ENCODE results near the gene TRIP13.
"Not testable (repeated sequence)": the region's sequence is repeated elsewhere in the genome, so short reads cannot be mapped to it uniquely, and the experiment has no call there.

The TRIP13 gene, protein sequence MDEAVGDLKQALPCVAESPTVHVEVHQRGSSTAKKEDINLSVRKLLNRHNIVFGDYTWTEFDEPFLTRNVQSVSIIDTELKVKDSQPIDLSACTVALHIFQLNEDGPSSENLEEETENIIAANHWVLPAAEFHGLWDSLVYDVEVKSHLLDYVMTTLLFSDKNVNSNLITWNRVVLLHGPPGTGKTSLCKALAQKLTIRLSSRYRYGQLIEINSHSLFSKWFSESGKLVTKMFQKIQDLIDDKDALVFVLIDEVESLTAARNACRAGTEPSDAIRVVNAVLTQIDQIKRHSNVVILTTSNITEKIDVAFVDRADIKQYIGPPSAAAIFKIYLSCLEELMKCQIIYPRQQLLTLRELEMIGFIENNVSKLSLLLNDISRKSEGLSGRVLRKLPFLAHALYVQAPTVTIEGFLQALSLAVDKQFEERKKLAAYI

DNA sequence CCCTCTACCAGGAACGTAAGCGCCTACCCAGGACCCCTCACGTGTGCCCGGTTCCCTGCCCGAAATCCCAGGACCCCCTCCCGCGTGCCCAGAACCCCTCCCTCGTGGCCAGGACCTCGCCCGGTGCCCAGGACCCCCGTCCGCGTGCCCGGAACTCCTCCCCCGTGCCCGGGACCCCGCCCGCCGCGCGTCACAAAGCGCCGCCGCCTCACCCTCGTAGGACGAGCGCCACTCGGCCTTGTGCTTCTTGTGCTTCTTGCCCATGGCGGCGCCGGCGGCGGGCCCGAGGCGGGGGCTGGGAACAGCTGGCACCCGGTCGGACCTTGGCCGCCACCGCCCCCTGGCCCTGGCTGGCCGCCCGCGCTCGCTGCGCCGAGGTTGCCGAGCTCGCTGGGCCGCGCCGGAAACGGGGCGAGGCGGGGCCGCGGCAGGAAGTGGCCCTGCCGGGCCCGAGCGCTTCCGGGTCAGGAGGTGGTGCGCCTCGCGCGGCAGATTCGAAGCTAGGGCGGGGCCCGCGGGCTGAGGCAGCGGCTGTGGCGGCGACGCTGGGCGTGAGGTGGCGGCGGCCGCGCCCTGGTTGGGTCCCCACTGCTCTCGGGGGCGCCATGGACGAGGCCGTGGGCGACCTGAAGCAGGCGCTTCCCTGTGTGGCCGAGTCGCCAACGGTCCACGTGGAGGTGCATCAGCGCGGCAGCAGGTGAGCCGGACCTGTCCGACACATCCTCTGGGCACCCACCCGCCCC is at the start of gene TRIP13, which contains the start of gene BRD9:
Gene TRIP13, plus strand, starts transcription at position 491 of the 743 bp plus-strand sequence. Its CDS starts 115 bp downstream, at position 606.
Gene BRD9, minus strand, starts transcription at position 408 of the 743 bp plus-strand sequence. Its CDS starts 144 bp downstream, at position 264.
- DNase-seq (ENCODE audit: insufficient read length, low spot score): peak; percentile 98
- peak; percentile 70 for FAIRE-seq

DNA sequence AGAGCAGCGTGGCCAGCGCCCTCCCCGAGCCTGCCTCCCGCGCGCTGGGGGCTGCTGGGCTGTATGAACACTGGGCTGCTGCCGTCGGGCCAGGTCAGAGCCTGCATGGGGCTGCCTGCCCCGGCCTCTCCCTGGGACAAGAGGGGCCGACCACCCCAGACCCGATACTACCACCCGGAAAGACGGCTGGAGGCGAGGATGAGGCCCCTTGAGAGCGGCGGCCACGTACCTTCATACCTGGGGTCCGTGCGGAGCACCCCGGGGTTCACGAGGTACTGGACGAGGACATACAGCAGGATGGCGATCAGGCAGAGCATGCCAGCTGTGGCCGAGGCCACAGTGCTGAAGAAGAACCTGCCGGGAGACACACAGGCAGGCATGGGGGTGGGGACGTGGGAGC is 49.3 kb upstream of the TRIP13 start:
- not testable (repeated sequence) for DNase-seq (ENCODE audit: insufficient read length, low spot score)
- peak; percentile 80 for FAIRE-seq

DNA sequence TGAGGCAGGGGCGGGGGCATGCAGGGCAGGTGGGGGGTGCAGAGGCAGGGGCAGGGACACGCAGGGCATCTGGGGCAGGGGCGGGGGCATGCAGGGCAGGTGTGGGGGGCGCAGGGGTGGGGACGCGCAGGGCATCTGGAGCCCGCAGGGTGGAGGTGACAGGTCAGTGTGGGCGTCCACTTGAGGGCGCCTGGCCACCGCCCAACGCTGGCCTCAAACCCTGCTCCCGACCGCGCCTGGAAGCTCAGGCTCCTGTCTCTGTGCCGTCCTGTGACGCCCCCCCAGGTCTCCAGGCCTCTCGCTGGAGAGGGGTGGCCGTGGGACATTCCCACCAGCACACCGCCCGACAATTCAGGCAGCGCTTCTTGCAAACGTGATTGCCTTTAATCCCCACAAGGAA is 48.8 kb upstream of the TRIP13 start:
- FAIRE-seq: peak; percentile 9
- not testable (repeated sequence) for DNase-seq (ENCODE audit: insufficient read length, low spot score)

DNA sequence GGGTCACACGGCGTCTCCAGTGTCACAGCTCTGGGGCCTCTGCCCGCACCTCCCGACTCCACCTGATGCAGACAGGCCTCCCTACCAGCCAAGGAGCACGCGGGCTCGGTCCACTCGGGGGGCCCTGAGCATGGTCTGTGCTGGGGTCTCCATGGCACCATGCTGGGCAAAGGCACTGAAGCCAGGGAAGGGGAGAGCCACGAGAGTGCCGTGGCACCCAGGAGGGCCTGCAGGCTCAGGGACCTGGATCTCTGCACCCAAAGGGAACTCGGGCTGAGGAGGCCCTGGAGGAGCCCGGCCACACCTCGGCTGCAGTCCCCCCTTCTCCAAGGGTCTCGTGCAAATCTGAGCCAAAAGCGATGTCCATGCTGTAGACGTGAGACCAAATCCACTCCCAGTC is 48.3 kb upstream of the TRIP13 start:
- DNase-seq (ENCODE audit: insufficient read length, low spot score); FAIRE-seq: not testable (repeated sequence)

DNA sequence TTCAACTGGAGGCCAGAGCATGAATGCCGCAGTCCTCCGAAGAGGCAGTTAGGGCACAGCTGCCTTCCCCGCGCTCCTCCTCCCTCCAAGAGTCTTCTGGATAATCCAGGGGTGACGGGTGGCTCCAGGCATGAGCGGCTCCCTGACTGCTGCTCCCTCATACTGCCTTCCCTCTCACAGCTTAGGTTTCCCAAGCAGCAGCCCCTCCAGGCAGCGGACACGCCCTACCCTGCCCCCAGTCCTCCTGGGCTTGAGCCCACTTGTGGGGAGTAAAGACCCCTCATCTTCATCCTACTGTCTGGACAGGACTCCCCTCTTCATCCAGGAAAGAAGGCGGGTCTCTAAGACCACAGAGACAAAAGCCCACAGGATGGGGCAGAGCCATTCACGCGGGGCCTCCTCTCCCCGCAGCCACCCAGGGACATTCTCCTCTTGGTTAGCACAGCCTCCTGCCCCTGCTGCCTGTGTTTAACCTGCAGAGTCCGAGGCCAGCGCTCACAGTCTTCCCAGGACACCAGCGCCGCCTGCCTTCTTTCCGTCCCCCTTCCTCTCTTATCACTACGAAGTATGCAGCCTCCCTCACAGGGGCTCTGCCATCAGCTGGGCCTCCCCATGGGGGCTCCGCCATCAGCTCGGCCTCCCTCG is 47.5 kb upstream of the TRIP13 start:
- DNase-seq (ENCODE audit: insufficient read length, low spot score); FAIRE-seq: not testable (repeated sequence)

DNA sequence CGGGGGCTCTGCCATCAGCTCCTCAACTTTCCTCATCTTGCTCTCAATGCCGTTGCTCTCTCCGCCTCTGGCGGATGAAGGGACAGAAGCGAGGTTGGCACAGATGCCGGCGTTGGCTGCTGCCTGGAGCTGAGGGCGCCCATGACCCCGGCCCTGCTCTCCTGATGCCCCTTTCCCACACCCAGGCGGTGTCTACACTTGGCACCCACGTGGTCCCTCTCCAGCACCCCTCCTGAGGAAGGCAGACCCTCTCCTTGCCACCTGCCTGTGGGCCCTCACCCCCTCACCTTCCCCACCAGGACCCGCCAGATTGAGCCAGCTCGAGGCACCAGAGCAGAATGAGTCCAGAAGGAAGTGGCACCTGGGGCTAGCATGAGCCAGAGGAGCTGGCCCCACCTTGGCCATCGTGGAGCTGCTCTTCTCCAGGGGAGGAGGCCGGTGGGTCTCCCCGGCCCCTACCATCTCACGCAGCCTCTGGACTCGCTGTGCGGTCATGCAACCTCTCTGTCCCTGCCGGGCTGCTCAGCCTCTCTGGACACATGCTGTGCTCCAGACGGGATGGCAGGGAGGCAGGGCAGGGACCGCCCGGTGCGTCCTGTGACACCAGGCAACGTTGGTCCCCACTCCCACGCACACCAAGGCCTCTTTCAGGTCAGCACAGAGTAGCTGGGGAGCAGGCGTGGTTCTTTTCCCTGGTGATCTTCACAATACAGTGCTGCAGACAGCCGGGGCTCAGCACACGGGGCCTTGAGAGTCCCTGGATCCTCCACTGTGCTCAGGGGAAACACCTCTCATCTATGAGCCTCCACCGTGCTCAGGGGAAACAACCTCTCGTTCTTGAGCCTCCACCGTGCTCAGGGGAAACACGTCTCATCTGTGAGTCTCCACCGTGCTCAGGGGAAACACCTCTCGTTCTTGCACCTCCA is 46.7 kb upstream of the TRIP13 start:
- FAIRE-seq: not testable (repeated sequence)

DNA sequence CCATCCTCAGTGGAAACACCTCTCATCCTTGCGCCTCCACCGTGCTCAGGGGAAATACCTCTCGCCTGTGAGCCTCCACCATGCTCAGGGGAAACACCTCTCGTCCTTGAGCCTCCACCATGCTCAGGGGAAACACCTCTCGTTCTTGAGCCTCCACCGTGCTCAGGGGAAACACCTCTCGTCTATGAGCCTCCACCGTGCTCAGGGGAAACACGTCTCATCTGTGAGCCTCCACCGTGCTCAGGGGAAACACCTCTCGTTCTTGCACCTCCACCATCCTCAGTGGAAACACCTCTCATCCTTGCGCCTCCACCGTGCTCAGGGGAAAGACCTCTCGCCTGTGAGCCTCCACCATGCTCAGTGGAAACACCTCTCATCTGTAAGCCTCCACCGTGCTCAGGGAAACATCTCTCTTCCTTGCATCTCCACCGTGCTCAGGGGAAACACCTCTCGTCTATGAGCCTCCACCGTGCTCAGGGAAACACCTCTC is 46.0 kb upstream of the TRIP13 start:
- FAIRE-seq: peak; percentile 100

More for the DNA sequence above, 46.7 kb upstream of the TRIP13 start:
- DNase-seq (ENCODE audit: insufficient read length, low spot score): not testable (repeated sequence)

DNA sequence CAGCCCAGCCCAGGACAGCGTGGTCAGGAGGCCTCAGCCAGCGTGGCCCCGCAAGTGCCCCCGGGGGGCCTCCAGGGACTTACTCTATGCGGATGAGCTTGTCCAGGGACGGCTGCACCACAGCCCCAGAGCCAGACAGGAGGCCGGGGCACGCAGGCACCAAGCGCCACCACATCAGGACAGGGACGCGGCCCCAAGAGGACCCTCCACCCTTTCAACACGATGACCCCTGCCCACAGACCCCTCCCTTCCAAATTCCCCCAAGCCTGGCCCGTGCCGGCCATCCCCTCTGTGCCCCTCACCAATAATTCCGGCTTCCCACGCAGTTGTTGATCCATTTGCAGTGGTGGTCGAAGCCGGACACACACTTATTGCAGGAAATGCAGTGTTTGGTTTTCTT is 45.5 kb upstream of the TRIP13 start:
- DNase-seq (ENCODE audit: insufficient read length, low spot score); FAIRE-seq: not testable (repeated sequence)

More for the DNA sequence above, 46.0 kb upstream of the TRIP13 start:
- not testable (repeated sequence) for DNase-seq (ENCODE audit: insufficient read length, low spot score)

DNA sequence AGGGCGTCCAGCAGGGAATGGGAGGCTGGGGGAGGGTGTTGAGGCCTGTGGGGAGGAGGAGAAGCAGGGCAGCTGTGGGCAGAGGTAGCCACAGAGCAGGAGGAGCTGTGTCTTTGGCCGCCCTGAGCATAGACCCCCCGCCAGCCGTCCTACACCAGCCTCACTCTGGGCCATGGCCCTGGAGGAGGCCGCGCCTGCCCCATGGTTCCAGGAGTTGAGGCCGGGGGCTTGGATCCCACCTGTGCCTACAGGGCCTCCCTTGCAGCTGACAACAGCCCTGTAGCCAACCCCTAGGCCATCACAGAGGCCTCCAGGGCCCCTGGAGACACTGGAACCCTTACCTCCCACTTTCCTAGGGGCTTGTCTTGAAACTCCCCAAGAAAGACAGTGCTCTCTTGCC is 44.9 kb upstream of the TRIP13 start:
- not testable (repeated sequence) for FAIRE-seq; DNase-seq (ENCODE audit: insufficient read length, low spot score)

DNA sequence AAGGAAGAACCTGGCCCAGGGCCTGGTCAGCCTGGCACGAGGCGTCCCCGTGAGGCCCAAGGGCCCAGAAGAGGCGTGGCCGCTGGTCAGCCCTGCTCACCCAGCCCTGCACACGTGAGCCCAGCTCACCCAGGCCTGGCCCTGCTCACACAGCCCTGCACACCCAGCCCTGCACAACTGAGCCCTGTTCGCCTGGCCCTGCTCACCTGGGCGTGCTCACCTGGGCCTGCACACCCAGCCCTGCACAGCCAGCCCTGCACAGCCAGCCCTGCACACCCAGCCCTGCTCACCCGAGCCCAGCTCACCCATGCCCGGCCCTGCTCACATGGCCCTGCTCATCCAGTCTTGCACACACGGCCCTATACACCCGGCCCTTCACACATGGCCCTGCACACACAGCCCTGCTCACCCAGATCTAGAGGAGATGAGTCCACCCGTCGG is 44.0 kb upstream of the TRIP13 start:
- DNase-seq (ENCODE audit: insufficient read length, low spot score) (no peak), FAIRE-seq (no peak)

DNA sequence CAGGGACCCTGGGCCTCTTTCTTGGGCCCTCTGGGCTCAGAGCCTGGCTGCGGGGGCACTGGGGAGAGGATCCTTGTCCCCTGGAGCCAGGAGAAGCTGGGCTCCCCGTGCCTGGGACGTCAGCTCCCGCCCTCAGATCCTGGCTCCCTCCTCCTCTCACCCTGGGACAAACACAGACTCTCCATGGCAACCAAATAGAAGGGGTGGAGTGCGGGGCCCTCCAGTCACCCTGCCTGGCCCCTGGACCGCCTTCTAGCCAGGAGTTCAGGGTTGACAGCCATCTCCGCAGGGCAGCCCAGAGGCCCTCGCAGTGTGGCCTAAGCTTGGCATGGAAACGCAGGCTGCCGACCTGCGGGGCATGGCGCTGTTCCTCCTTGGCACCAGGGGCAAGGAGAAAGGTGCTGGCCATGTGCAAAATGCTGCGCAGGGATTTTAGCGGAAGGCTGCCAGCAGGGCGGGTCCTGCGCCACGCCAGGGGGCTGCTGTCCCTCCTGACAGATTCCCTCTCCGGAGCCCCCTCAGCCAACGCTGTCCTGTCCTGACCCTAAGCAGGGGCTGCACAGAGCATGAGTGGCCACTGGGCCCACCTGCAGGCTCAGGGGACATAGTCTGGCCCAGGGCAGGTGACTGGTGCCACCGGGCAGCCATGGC is 42.9 kb upstream of the TRIP13 start:
- FAIRE-seq: no peak
- no peak for DNase-seq (ENCODE audit: insufficient read length, low spot score)

DNA sequence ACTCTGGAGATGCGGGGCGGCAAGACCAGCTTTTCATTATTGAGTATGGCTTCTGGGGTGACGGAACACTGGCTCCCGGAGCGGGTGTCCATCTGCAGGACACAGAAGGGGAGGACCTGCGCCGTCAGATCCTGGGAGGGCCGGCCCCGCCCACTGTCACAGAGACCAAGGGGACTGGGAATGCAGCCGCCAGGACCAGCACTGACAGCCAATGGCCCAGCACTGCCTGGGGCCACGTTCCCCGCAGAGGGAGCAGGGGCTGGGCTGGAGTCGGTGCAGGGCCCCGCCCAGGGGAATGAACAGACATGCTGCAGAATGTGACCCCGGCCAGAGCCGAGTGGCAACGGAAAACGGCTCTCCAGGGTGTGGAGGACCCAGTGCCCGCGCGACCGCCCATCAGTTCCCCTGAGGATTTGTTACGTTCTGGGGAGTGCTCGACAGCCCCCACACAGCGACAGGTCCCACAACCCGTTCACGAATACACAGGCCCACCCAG is 42.1 kb upstream of the TRIP13 start, which contains the start of gene ZDHHC11:
Gene ZDHHC11, minus strand, starts transcription at position 476 of the 496 bp plus-strand sequence. Its CDS starts 384 bp downstream, at position 92.
- DNase-seq (ENCODE audit: insufficient read length, low spot score) (no peak), FAIRE-seq (peak; percentile 55)

DNA sequence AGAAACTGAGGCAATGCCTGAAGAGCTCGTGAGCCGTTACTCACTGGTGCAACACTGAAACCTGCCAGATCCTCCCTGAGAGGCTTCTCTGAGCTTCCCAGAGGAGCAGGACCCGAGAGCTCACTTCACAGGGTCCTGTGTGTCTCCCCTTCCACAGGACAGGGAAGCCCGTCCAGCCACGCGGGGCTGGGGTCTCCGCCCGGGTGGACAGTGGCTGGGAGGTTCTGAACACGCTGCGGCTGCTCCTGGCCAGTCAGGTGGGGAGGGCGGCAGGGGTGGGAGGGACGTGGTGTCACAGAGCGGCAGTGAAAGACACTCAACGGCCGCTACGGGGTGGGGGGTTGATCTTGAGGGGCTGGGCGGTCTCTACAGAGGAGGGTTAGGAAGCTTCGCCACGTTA is 41.6 kb upstream of the TRIP13 start:
- FAIRE-seq (no peak), DNase-seq (ENCODE audit: insufficient read length, low spot score) (no peak)

DNA sequence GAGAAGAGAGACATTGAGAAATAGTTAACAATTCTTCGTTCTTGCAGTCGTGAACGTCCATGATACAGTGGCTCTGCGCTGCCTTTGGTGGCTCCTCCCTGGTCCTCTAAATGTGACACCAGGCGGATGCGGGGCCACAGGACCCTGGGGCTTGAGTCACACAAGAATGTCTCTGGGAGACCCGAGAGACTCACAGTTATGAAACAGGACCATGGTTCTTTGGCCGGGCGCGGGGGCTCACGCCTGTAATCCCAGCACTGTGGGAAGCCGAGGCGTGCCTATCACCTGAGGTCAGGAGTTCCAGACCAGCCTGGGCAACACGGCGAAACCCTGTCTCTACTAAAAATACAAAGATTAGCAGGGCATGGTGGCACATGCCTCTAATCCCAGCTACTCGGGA is 41.1 kb upstream of the TRIP13 start:
- DNase-seq (ENCODE audit: insufficient read length, low spot score) (no peak), FAIRE-seq (no peak)

DNA sequence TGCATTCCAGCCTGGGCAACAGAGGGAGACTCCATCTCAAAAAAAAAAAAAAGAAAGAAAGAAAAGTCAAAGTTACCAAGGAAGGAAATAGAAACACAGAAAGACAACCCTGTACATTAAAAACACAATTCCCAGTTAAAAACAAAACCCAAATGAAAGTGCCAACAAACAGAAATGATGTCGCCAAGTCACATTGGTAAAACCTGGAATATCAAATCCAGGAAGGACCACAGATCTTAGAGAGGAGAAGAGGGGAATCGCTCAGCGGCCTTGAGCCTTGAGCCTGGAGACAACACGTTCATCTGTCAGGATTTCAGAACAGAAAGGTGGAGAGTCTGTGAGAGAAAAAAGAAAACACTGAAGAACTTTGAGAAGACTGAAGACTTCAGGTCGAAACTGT is 40.7 kb upstream of the TRIP13 start:
- no peak for DNase-seq (ENCODE audit: insufficient read length, low spot score)
- FAIRE-seq: no peak

DNA sequence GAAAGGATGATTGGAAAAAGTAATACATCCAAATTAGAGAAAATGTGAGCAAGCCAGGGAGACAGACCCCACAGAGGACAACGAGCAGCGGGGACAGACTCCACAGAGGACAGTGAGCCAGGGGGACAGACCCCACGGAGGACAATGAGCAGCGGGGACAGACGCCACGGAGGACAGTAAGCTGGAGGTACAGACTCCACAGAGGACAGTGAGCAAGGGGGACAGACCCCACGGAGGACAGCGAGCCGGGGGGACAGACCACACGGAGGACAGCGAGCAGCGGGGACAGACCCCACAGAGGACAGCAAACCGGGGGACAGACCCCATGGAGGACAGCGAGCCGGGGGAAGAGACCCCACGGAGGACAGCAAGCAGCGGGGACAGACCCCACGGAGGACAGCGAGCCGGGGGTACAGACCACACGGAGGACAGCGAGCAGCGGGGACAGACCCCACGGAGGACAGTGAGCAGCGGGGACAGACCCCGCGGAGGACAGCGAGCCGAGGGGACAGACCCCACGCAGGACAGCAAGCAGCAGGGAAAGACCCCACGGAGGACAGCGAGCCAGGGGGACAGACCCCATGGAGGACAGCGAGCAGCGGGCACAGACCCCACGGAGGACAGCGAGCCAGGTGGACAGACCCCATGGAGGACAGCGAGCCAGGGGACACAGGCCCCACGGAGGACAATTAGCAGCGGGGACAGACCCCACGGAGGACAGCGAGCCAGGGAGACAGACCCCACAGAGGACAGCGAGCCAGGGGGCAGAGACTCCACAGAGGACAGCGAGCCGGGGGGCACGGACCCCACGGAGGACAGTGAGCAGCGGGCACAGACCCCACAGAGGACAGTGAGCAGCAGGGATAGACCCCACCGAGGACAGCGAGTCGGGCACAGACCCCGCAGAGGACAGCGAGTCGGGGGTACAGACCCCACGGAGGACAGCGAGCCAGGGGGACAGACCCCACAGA is 40.0 kb upstream of the TRIP13 start:
- FAIRE-seq: peak; percentile 4
- DNase-seq (ENCODE audit: insufficient read length, low spot score): no peak

DNA sequence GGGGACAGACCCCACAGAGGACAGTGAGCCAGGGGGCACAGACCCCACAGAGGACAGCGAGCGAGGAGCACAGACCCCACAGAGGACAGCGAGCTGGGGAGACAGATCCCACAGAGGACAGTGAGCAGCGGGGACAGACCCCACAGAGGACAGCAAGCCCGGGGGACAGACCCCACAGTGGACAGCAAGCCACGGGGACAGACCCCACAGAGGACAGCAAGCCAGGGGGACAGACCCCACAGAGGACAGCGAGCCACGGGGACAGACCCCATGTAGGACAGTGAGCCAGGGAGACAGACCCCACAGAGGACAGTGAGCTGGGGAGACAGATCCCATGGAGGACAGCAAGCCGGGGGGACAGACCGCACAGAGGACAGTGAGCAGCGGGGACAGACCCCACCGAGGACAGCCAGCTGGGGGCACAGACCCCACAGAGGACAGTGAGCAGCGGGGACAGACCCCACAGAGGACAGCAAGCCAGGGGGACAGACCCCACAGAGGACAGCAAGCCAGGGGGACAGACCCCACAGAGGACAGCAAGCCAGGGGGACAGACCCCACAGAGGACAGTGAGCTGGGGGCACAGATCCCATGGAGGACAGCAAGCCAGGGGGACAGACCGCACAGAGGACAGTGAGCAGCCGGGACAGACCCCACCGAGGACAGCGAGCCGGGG is 39.1 kb upstream of the TRIP13 start:
- DNase-seq (ENCODE audit: insufficient read length, low spot score): not testable (repeated sequence)
- FAIRE-seq: peak; percentile 40
